HTERT RPE-1 (cell line): Measurements from ENCODE around the gene FAM83B.
"Not testable (repeated sequence)": the region's sequence is repeated elsewhere in the genome, so short reads cannot be mapped to it uniquely, and the experiment has no call there.

Source experiments
- in situ Hi-C: fragments of 300-500 bp; cut with MboI; formaldehyde crosslinking; loops from 4 replicates; pipeline ENCODE4 v1.14.3; 2020; ENCODE audit warnings: low sequenced_read_pairs

Gene FAM83B

DNA sequence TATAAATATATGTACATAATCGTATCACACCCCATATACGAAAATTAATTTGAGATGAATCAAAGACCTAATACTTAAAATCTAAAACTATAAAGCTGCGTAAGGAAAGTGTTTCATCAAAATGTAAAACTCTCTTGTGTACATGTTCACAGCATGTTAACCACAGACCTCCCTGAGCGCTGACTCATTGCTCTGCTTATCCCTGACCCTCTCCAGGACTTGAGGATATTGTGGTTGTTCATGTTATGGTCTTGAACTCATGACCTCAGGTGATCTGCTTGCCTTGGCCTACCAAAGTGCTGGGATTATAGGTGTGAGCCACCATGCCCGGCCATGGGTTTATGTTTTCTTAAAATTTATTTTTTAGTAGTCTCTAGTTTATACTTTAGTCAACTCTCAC is 14.2 kb downstream of the FAM83B start:
- in situ Hi-C loops: no loop called here

DNA sequence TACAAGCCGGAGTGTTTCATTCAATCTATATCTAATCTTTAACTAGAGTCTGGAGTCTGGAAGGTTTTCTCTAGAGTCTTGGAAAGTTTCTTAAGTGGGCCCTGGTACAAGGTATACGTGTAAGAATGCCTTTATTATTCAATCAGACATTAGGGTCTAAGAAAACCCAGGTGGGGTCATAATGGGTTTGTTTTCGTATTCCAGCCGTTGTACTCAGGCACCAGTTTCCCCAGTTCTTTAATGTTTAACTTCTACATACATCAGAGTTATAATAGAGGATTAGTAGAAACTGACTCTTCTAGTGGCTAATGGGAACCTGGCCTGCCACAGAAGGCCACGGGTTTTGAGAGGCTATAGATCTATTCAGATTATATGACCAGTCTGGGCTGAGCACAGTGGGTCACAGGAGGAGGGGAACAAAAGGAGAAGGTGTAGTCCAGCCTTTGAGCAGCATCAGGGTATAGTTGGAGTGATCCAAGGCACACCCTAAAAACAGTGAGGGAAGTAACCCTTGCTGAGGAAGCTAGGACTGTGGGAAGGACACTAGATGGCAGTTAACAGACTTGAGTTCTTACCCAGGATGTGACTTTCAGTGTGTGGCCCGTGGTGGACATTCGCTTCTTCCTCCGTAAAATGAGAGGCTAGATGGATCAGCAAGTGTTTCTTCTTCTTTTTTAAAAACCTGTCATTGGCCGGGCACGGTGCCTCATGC is 15.5 kb downstream of the FAM83B start:
- in situ Hi-C loops: no loop called here

DNA sequence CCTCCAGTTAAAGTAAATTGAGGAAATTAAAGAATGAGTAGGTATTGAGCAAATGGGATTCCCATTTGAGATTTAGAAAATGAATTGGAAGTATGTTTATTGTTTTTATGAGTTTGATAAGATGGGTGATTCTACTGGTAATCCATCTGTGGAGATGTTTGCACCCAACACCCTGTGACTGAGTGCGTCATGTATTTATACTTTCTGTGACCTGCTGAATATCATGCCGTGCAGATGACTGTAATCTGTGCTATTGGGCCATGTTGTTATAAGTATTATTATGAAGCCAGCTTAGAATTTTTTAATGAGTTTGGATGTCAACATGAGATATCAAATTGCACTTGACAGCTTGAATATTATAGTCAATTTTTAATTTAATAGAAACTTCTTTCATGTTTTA is 17.7 kb downstream of the FAM83B start:
- in situ Hi-C loops: no loop called here

DNA sequence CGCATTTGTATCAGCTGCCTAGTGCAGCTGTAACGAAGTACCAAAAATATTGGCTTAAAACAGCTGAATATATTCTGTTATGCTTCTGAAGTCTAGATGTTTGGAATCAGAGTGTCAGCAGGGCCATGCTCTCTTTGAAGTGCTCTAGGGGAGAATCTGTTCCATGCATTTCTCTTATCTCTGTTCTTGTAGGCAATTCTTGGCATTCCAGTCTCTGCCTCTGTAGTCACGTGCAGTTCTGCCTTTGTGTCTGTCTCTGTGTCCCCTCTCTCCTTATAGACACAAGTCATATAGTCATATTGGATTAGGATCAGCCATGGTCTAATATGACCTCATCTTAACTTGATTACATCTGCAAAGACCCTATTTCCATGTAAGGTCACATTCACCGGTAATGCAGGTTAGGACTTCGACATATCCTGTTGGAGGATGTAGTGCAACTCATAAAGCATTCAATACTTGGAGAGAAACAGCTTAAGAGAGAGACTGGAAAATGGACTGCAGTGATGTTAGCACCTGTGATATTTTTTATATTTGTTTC is 18.6 kb downstream of the FAM83B start:
- in situ Hi-C loops: no loop called here

DNA sequence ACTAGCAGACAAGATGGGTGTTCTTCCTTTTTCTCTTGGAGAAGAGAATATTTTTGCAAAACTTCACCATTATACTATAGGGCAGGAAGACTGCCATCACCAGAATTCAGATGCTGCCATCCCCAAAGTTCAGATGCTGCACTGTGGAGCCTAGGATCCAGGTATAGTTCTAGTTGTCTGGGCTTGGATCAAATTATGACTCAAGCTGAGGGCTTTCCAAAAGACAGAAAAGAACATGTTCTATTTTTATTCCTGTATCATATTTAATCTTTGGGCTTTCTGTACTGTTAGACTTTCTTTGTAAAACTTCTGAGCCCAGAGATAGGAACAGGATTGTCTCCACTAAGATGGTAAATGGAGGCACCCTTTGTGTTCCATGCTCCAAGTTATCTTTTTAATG is 22.0 kb downstream of the FAM83B start:
- in situ Hi-C loops: no loop called here

DNA sequence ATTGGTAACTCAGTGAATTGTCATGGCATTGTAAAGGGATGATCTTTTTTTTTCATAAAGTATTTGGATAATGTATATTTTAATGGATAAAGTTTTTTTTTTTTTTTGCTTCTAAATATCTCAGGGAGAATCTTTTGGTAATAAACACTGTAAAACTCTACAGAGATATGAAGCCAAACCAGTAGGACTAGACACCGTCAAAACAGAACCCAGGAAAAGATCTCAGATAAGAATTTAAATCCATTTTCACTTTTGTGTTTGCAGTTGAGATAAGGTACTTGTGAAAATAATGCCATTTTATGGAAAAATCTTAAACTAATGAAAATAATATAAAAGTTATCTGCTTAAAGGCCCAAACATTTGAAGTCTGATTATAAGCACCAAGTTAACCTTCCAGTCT is 27.0 kb downstream of the FAM83B start:
- in situ Hi-C loops: no loop called here

DNA sequence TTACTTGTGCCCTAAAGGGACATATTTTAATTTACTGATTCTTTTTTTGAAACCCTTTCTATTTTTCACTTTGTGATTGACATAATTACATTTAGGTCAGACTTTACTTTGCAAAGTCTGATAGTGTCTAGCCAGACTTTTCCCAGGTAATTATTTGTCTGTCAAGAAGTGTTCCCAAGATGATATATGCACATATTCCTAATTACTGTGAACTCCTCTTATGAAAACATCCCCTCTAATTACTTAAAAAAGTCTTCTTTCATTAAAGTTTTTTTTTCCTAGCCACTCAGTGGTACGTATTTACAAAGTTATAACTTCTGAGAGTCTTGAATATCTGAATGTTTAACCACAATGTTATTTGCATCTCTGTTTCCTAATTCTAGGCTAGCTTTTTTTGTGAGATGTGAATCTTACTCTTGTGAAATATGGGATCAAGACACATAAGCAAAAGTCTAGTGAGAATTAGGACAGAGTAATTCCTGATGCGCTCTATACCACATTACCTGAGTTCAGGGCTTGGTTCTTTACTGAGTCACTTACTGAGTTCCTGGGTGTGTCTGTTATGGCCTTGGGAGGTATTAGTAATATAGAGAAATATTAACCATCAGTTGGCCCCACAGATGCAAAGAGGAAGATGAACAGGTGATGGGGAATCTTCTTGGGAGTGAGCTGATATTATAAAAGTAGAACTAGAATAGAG is 27.9 kb downstream of the FAM83B start:
- in situ Hi-C loops: no loop called here

DNA sequence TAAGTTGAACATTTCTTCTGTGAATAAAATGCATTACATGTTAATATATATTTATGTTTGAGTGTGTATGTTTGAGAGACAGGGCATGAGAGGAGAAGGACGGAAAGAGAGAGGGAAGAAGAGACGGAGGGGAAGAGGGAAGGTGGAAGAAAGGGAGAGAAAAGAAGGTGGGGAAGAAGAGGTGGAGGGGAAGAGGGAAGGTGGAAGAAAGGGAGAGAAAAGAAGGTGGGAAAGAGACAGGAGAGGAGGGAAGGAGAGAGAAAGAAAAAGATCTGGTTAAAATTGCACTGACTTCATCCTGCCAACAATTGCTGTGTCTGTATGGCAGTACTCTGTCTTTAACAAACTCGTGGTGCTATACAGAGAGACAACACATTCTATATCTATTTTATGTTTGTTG is 29.0 kb downstream of the FAM83B start:
- in situ Hi-C loops: no loop called here

DNA sequence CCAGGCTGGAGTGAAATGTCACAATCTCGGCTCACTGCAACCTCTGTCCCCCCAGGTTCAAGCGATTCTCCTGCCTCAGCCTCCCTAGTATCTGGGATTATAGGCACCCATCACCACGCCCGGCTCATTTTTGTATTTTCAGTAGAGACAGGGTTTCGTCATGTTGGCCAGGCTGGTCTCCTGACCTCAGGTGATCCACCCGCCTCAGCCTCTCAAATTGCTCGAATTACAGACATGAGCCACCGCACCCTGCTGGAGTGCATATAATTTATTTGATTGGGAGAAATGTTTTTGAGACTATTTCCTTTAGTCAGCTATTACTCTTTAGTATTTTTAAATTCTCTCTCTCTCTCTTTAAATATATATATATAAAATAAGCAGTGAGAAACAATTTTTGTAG is 29.8 kb downstream of the FAM83B start:
- in situ Hi-C loops: no loop called here

DNA sequence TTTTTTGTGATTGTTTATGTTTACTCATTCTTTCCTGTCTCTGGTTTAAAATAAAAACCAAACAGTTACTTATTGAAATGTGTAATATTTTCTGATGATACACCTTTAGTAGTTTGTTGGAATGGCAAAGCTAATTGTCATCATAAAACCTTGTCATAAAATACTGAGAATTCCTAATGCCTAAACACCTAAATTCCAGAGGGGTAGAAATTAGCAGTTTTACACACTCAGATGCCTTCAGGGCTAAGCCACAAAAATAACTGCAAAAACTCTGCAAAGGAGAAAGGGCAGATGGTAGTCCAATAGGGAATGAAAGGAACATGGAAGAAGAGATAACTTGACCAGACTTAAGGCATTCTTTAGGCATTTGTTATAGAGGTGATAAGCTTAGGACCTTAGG is 30.3 kb downstream of the FAM83B start:
- in situ Hi-C loops: no loop called here

DNA sequence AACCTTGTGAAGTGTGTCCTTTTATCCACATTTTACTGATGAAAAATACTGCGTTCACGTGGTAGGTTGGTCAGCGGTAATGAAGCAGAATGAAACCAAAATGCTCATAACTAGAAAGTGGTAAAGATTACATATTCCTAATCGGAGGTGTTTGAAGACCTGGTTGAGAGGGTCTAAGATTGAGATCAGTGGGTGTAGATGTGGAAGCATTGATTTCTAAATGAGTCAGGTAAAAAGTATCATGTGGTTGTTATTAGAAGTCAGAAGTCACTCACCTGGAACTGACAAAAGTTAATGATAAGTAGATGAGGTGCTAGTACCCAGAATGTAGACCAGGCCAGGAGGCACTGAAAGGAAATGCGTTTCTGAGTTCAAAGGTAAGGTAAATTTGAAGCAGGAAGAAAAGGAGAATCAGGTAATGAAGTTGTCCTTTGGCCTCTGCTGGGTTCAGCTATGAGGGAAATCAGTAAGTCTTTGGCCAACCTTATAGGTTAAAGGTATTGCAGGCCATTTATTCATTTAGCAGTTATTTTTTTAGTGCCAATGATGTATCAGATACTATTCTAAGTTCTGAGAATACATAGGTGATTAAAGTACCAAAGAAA is 31.2 kb downstream of the FAM83B start:
- in situ Hi-C loops: no loop called here

DNA sequence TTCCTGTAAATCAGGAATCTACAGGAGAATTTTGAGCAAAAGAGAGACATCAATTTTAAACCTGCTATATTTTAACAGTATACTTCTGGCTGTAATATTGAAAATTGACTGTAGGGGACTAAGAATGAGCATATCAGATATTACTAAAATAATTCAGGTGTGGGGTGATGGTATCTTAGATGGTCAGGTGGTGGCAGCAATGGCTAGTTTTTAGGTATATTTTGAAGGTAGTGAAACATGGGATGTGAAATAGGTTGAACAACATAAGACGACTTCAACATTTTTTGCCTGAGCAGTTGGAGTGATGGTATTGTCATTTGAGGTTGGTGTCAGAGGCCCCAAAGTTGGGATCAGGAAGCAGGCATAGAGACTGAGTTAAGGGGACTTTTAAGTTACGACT is 32.1 kb downstream of the FAM83B start:
- in situ Hi-C loops: no loop called here

DNA sequence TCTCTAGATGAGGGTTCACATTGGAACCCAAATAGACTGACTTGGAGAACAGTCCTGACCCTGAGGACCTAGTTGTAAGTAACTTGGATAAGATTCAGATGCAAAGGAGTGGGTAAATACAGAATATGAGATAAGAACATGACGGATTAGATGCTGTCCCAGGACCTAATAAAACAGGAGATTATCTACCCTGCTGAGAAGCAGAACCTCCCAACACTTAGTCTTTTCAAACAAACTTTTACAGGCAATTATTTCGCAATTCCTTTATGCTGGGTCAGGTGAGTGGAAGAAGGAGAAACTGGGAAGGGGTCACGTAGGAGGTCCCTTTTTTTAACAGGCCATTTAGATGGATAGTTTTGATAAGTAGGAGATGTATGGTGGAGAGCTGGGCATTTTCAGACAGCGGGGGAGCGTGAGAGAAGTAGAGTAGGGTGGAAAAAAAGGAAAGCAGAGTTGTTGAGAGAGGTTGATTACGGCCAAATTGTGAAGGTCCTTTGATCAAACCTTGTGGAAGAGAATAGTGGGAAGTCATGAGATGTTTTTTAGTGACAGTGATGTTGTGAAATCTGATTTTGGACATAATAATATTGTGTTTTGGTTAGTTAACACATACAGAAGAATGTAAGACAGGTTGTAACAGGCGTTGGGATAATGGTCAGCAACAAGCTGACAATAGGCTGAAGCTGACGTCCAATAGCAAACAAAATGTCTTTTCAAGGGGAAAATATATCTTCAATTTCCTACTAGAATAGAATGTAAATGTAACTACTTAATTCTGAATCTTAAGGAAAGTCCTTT is 32.8 kb downstream of the FAM83B start:
- in situ Hi-C loops: no loop called here

DNA sequence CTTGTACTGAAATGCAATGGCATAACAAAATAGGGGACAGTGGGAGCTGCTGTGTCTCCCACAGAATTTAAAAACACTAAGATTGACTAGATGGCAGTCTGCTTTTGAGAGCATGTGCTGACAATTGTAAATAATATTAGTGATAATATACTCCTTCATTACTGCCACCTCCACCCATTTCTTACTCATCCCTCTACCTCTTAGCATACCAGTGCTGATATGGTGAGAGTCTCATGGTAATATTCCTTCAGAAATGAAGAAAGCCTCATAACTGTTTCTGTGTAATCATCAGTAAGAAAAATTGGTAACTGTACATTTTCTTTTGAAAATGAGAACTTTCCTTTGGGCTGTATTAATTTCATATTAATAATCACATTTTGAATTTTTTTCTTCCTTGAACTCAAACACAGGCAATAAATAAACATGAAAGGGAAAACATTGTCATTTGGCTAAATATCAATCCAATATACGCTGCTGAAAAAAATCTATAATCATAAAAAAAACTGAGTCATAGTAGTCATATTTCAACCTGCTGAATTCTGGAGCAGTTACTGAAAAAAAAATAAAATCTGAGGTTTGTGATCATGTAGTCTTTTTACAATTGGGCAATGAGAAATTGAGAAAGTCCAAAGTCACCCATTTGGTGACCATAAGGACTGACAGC is 34.6 kb downstream of the FAM83B start:
- in situ Hi-C loops: no loop called here

DNA sequence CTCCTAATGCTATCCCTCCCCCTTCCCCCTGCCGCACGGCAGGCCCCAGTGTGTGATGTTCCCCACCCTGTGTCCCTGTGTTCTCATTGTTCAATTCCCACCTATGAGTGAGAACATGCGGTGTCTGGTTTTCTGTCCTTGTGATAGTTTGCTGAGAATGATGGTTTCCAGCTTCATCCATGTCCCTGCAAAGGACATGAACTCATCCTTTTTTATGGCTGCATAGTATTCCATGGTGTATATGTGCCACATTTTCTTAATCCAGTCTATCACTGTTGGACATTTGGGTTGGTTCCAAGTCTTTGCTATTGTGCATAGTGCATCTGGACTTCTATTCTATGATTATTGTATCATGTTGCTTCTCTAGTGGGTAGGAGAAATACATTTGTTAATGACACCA is 35.3 kb downstream of the FAM83B start:
- in situ Hi-C loops: not testable (repeated sequence)

DNA sequence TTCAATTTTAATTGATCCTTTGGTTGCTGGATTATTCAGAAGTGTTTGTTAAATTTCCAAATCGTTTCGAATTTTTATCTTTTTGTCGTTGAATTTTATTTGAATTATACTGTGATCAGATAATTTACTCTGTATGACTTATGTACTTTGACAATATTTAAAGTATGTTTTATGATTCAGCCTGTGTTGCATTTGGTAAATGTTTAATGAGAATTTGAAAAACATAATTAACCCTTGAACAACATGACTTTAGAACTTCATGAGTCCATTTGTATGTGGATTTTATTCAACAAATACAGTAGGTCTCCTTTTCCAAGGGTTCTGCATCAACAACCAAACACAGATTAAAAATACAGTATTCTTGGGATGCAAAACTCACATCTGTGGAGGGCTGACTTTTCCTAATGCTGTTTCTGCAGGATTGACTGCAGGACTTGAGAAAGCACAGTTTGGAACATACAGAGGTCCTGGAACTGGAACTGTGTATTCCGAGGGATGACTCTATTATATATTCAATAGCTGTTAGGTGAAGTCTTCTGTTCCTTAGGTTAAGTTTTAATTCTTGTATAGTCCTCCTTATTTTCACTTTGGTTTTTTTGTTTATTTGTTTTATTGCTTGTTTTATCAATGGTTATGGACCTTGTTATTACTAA is 40.5 kb downstream of the FAM83B start:
- in situ Hi-C loops: no loop called here

DNA sequence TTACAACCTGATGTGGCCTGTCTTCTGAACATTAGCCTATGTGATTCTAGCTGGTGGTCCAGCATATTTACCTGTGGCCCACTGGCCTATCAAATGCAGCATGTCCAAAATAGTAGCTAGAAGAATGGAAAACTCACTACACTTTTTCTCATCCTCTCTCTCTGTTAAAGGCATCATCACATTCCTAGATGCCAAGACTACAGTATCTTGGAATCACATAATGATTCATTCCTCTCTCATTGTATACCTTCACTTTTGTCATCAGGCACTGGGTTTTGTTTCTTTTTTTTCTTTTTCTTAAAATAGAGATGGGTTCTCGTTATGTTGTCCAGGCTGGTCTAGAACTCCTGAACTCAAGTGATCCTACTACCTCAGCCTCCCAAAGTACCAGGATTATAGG is 45.0 kb downstream of the FAM83B start:
- in situ Hi-C loops: no loop called here

DNA sequence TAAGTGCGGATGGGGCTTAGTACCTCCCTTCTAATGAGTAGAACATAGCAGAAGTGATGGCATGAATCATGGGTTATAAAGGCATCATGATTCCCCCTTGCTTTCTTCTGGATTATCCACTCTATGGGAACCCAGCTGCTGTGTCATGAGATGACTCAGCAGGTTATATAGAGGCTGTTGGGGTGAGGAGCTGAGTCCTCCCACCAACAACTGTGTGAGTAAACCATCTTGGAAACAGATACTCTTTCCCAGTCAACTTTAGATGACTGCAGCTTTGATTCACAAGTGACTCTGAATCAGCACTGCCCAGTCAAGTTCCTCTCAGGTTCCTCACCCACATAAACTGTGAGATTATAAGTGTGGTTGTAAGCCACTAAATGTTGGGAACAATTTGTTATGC is 46.3 kb downstream of the FAM83B start:
- in situ Hi-C loops: no loop called here

DNA sequence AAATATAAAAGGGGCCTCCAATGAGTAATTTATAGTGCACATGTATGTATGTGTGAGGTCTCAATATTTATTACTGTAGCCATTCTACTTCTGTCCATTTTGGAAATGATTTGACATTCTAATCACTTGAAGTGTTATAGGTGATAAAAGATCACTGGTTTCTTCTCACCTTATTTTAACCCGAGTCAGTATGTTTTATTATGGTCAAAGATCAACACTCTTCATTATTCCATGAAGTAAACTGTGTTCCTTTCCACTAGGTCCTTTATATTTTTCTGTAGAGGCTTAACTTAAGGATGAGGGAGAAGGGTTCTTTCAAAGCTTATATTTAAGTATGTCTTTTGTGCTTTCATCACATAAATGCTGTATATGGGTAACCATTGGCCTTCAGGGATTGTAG is 47.2 kb downstream of the FAM83B start:
- in situ Hi-C loops: no loop called here

DNA sequence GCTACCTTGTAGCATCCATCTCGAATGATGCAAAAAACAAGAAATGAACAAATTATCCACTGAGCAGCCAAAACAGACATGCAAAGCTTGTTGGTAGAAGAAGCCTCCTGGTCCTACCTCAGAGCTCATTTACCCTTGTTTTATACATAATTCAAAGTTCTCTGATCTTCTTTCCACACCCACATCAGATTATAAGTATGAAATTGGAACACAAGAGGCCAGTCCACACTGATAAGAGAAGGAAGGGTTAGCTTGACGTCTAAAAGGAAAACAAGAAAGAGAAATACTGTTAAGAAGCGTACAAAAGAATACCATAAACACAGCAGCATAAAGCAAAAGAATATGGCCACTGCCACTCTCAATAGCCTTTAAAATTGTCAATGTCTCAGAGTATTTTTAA is 49.7 kb downstream of the FAM83B start:
- in situ Hi-C loops: no loop called here
